ENCODE measurements around the gene CCDC110.

DNA sequence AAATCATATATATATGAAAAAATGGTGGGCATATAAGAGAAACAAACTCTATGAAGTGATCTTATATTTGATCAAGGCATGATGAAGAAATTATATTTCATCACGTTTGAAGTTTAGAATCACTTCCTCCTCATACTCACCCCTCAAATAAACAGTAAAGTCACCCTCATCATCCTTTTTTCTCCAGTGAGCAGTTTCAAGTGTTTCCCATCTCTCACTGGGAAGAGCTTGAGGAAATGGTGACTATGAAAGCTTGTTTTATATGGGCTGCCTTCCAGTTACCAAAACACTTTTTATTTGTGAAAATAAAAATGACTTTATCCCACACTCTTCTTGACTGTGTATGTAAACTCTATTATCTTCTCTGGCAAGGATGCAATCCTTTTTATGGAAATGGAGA lies 47.0 kb upstream of the CCDC110 start:
- TF ChIP-seq EZH2 (IDR thresholded peaks at IDR 0.05; ENCODE audit: insufficient read depth, poor library complexity, severe bottlenecking), result no peak
- TF ChIP-seq EZH2phosphoT487 (IDR thresholded peaks at IDR 0.05; ENCODE audit: insufficient read depth, low read depth), result no peak
